Measurements from ENCODE around the gene OR52E6.

OR52E6 gene

GRCh38 chr11:5841797-5842196 is at the start of gene OR52E6:
Gene OR52E6 (minus strand): TSS chr11:5841897. CDS start chr11:5841897, 0 bp downstream.
- H3K36me3 Mint-ChIP-seq (ENCODE audit: insufficient read depth), result no peaks in the 10 kb centered on the region
- H3K9me3 Mint-ChIP-seq, result no peaks in the 10 kb centered on the region
- peaks cover 40% of the 10 kb centered on the region for H3K27me3 Mint-ChIP-seq
- H3K27ac Mint-ChIP-seq (ENCODE audit: low read depth), result no peak within 1 kb of the TSS
- no peaks in the 10 kb centered on the region for H3K4me1 Mint-ChIP-seq
- ATAC-seq (replicated peaks; ENCODE audit: extremely low read depth, poor library complexity, severe bottlenecking) (no peak), DNase-seq (ENCODE audit: low spot score in 2 of 2) (no peak)
- no peak within 1 kb of the TSS for H3K4me3 Mint-ChIP-seq

GRCh38 chr11:5891216-5891800 is 49.6 kb upstream of the OR52E6 start:
- Mint-ChIP-seq H3K9me3 (no peaks in the 10 kb centered on the region), H3K4me3 (no peak overlapping the region), H3K36me3 (ENCODE audit: insufficient read depth) (peaks cover 2% of the 10 kb centered on the region), H3K27ac (ENCODE audit: low read depth) (no peak overlapping the region), H3K27me3 (peaks cover 27% of the 10 kb centered on the region), H3K4me1 (no peaks in the 10 kb centered on the region)
- DNase-seq (ENCODE audit: low spot score in 2 of 2) (no peak), ATAC-seq (replicated peaks; ENCODE audit: extremely low read depth, poor library complexity, severe bottlenecking) (no peak)

DNA sequence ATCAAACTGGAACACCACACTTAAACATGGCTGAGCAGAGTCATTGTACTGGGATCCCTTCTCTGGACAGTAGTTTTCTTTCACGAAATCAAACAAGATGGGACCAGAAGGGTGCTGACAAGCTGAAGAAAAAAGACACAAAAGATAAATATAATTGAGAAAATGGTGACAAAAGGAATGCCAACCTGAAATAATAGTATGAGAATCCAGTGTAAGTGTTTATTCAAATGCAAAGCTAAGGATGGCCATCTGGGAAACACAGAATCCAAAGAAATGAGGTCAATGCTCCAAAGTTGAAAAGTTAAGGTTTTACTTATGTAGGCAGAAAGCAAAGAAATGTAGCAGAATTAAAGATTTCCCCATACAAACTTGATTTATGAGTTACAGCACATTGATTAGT is 46.0 kb upstream of the OR52E6 start:
- DNase-seq (ENCODE audit: low spot score in 2 of 2) (no peak), ATAC-seq (replicated peaks; ENCODE audit: extremely low read depth, poor library complexity, severe bottlenecking) (no peak)
- Mint-ChIP-seq H3K4me3 (no peak overlapping the region), H3K27ac (ENCODE audit: low read depth) (no peak overlapping the region), H3K27me3 (peaks cover 27% of the 10 kb centered on the region), H3K36me3 (ENCODE audit: insufficient read depth) (no peaks in the 10 kb centered on the region), H3K9me3 (no peaks in the 10 kb centered on the region), H3K4me1 (no peaks in the 10 kb centered on the region)

GRCh38 chr11:5887172-5887571 is 45.5 kb upstream of the OR52E6 start:
- H3K4me3 Mint-ChIP-seq, result no peak overlapping the region
- H3K27me3 Mint-ChIP-seq, result peaks cover 27% of the 10 kb centered on the region
- no peaks in the 10 kb centered on the region for H3K36me3 Mint-ChIP-seq (ENCODE audit: insufficient read depth)
- DNase-seq (ENCODE audit: low spot score in 2 of 2), result no peak
- H3K9me3 Mint-ChIP-seq, result no peaks in the 10 kb centered on the region
- H3K27ac Mint-ChIP-seq (ENCODE audit: low read depth), result no peak overlapping the region
- no peaks in the 10 kb centered on the region for H3K4me1 Mint-ChIP-seq
- no peak for ATAC-seq (replicated peaks; ENCODE audit: extremely low read depth, poor library complexity, severe bottlenecking)

GRCh38 chr11:5881756-5882155 is 40.1 kb upstream of the OR52E6 start:
- Mint-ChIP-seq H3K36me3 (ENCODE audit: insufficient read depth) (no peaks in the 10 kb centered on the region), H3K27ac (ENCODE audit: low read depth) (no peak overlapping the region), H3K9me3 (no peaks in the 10 kb centered on the region), H3K4me3 (no peak overlapping the region), H3K4me1 (no peaks in the 10 kb centered on the region), H3K27me3 (peaks cover 9% of the 10 kb centered on the region)
- no peak for DNase-seq (ENCODE audit: low spot score in 2 of 2)
- no peak for ATAC-seq (replicated peaks; ENCODE audit: extremely low read depth, poor library complexity, severe bottlenecking)

DNA sequence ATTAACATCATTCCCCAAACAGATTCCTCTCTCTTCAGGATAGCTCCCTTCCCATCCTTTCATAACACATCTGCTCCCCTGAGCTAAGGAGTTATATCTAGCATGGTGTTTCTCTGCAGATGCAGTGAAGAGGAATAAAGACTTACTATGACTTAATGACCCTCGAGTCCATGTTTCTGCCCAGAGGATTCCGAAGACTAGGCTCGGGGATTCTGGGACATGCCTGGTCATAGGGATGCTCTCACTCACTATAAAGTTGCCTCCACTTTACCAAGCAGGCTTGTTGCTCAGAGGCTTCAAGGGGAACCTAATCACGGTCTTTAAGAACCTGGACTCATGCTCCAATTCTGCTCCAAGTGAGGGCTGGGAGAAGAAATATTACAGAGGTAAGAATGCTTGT is 38.6 kb upstream of the OR52E6 start, which contains the start of gene OR52E4:
Gene OR52E4 (plus strand): TSS at position 301 of the 400 bp plus-strand sequence. CDS start 3,664 bp downstream, outside the sequence.
- H3K36me3 Mint-ChIP-seq (ENCODE audit: insufficient read depth), result no peaks in the 10 kb centered on the region
- H3K27ac Mint-ChIP-seq (ENCODE audit: low read depth), result no peak within 1 kb of the TSS
- no peak within 1 kb of the TSS for H3K4me3 Mint-ChIP-seq
- no peaks in the 10 kb centered on the region for H3K4me1 Mint-ChIP-seq
- ATAC-seq (replicated peaks; ENCODE audit: extremely low read depth, poor library complexity, severe bottlenecking) (no peak), DNase-seq (ENCODE audit: low spot score in 2 of 2) (no peak)
- peaks cover 8% of the 10 kb centered on the region for H3K27me3 Mint-ChIP-seq
- no peaks in the 10 kb centered on the region for H3K9me3 Mint-ChIP-seq

DNA sequence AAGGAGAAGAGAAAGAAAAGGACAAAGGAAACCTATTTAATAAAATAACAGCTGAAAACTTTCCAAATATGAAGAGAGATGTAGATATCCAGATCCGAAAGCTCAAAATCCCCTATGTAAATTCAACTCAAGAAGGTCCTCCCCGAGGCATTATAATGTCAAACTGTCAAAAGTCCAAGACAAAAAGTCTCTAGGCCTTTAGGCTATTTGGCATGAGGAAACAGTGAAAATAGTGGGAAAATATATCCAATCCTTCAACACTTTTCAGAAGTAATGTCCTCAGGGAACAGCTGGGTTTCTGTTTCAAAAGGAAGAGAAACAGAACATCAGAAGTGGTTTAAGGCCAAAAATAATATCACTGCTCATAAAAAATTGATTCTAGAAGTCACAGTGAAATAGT is 36.9 kb upstream of the OR52E6 start:
- Mint-ChIP-seq H3K27ac (ENCODE audit: low read depth) (no peak overlapping the region), H3K27me3 (peaks cover 18% of the 10 kb centered on the region), H3K9me3 (no peaks in the 10 kb centered on the region), H3K4me1 (no peaks in the 10 kb centered on the region), H3K36me3 (ENCODE audit: insufficient read depth) (no peaks in the 10 kb centered on the region), H3K4me3 (no peak overlapping the region)
- ATAC-seq (replicated peaks; ENCODE audit: extremely low read depth, poor library complexity, severe bottlenecking) (no peak), DNase-seq (ENCODE audit: low spot score in 2 of 2) (no peak)

DNA sequence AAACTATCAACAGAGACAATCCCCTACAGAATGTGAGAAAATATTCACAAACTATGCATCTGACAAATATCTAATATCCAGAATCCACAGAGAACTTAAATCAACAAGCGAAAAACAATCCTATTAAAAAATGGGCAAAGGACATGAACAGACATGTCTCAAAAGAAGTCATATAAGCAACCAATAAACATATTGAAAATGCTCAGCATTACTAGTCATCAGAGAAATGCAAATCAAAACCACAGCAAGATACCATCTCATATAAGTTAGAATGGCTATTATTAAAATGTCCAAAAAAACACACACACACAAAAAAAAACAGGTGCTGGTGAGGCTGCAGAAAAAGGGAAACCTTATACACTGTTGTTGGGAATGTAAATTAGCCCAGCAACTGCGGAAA is 24.1 kb upstream of the OR52E6 start:
- Mint-ChIP-seq H3K4me1 (no peaks in the 10 kb centered on the region), H3K4me3 (no peak overlapping the region), H3K9me3 (no peaks in the 10 kb centered on the region), H3K27me3 (peaks cover 36% of the 10 kb centered on the region), H3K27ac (ENCODE audit: low read depth) (no peak overlapping the region), H3K36me3 (ENCODE audit: insufficient read depth) (no peaks in the 10 kb centered on the region)
- DNase-seq (ENCODE audit: low spot score in 2 of 2) (no peak), ATAC-seq (replicated peaks; ENCODE audit: extremely low read depth, poor library complexity, severe bottlenecking) (no peak)

GRCh38 chr11:5857590-5857989 is 15.9 kb upstream of the OR52E6 start, which contains the start of gene OR52E8:
Gene OR52E8 (minus strand): TSS chr11:5857690. CDS start chr11:5857690, 0 bp downstream.
- Mint-ChIP-seq H3K27ac (ENCODE audit: low read depth) (no peak within 1 kb of the TSS), H3K9me3 (no peaks in the 10 kb centered on the region), H3K27me3 (peaks cover 43% of the 10 kb centered on the region), H3K36me3 (ENCODE audit: insufficient read depth) (no peaks in the 10 kb centered on the region), H3K4me3 (no peak within 1 kb of the TSS), H3K4me1 (no peaks in the 10 kb centered on the region)
- DNase-seq (ENCODE audit: low spot score in 2 of 2) (no peak), ATAC-seq (replicated peaks; ENCODE audit: extremely low read depth, poor library complexity, severe bottlenecking) (no peak)

DNA sequence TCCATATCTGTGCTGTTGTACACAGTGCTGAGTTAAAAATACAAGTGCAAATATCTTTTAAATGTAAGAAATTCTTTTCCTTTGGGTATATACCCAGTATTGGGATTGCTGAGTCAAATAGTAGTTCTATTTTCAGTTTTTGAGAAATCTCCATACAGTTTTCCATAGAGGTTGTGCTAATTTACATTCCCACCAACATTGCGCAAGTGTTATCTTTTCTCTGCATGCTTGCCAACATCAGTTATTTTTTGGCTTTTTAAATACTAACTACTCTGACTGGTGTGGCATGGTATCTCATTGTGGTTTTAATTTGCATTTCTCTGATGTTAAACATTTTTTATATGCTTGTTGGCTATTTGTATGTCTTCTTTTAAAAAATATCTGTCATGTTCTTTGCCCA is 9.3 kb upstream of the OR52E6 start:
- no peak overlapping the region for H3K27ac Mint-ChIP-seq (ENCODE audit: low read depth)
- no peak overlapping the region for H3K4me3 Mint-ChIP-seq
- H3K9me3 Mint-ChIP-seq, result no peaks in the 10 kb centered on the region
- no peak for DNase-seq (ENCODE audit: low spot score in 2 of 2)
- no peak for ATAC-seq (replicated peaks; ENCODE audit: extremely low read depth, poor library complexity, severe bottlenecking)
- H3K36me3 Mint-ChIP-seq (ENCODE audit: insufficient read depth), result no peaks in the 10 kb centered on the region
- peaks cover 40% of the 10 kb centered on the region for H3K27me3 Mint-ChIP-seq
- no peaks in the 10 kb centered on the region for H3K4me1 Mint-ChIP-seq

DNA sequence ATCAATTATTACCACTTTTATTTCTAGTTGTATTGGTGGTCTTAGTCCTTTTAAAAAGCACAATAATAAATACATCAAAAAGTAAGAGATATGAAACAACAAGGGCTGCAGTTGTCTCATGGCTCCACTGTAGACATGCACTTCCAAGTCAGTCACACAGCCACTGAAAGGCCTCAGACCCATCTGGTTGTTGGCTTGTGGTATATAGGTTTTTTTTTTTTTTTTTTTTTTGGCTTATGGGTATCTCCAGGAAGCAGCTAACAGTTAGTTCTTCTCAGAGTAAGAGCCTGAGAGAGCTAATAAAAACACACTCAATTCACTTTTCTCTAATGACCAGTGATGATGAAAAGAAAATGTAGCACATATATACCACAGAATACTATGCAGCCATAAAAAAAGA is 6.0 kb upstream of the OR52E6 start:
- Mint-ChIP-seq H3K36me3 (ENCODE audit: insufficient read depth) (no peaks in the 10 kb centered on the region), H3K9me3 (no peaks in the 10 kb centered on the region), H3K4me3 (no peak overlapping the region), H3K27ac (ENCODE audit: low read depth) (no peak overlapping the region), H3K4me1 (no peaks in the 10 kb centered on the region), H3K27me3 (peaks cover 16% of the 10 kb centered on the region)
- DNase-seq (ENCODE audit: low spot score in 2 of 2), result no peak
- no peak for ATAC-seq (replicated peaks; ENCODE audit: extremely low read depth, poor library complexity, severe bottlenecking)

- H3K27me3 Mint-ChIP-seq, result peaks cover 12% of the 10 kb centered on the region
- ATAC-seq (replicated peaks; ENCODE audit: extremely low read depth, poor library complexity, severe bottlenecking) (no peak), DNase-seq (ENCODE audit: low spot score in 2 of 2) (no peak)
- H3K27ac Mint-ChIP-seq (ENCODE audit: low read depth), result no peak overlapping the region
- no peaks in the 10 kb centered on the region for H3K36me3 Mint-ChIP-seq (ENCODE audit: insufficient read depth)
- H3K4me3 Mint-ChIP-seq, result no peak overlapping the region
- no peaks in the 10 kb centered on the region for H3K4me1 Mint-ChIP-seq
- H3K9me3 Mint-ChIP-seq, result no peaks in the 10 kb centered on the region
Measured at GRCh38 chr11:5846701-5847100, 5.0 kb upstream of the OR52E6 start.

- Mint-ChIP-seq H3K4me1 (no peaks in the 10 kb centered on the region), H3K4me3 (no peak overlapping the region), H3K36me3 (ENCODE audit: insufficient read depth) (no peaks in the 10 kb centered on the region), H3K27me3 (peaks cover 45% of the 10 kb centered on the region), H3K9me3 (no peaks in the 10 kb centered on the region), H3K27ac (ENCODE audit: low read depth) (no peak overlapping the region)
- no peak for DNase-seq (ENCODE audit: low spot score in 2 of 2)
- ATAC-seq (replicated peaks; ENCODE audit: extremely low read depth, poor library complexity, severe bottlenecking), result no peak
Measured at GRCh38 chr11:5837695-5838094, 4.0 kb downstream of the OR52E6 start.
